HCT116 (cell line): Measurements from ENCODE around the gene CFAP74. TPM values are rescaled to one million over a fixed set of nuclear protein-coding genes. Genes with fewer than 3 reads are reported as not detected.
"Not testable (repeated sequence)": the region's sequence is repeated elsewhere in the genome, so short reads cannot be mapped to it uniquely, and the experiment has no call there.

ENCODE experiments used
- ATAC-seq: fragments of 200-7000 bp; cut with Tn5 transposase; 2 replicates; pipeline ENCODE4 v1.9.1; 2020; ENCODE audit warnings: mild to moderate bottlenecking, moderate library complexity
- BruUV-seq: library from RNA; stranded (reverse); fragments of 400-500 nt; replicated peaks from 2 replicates; lab custom pipeline; 2021; lab: Mats Ljungman, UMichigan
- CTCF ChIA-PET: fragments of 300-600 bp; sonication (Branson Sonifier 250); formaldehyde crosslinking; loops from one replicate; lab custom pipeline; 2021; ENCODE audit warnings: antibody characterized with exemption; lab: Charles Lee
- POLR2A ChIA-PET: fragments of 300-600, 350-600 bp; sonication (Branson Sonifier 250); formaldehyde crosslinking; loops from one replicate; lab custom pipeline; 2021; ENCODE audit warnings: antibody characterized with exemption; lab: Charles Lee
- RAD21 ChIA-PET, 2 experiments: fragments of 300-600 bp; sonication (Branson Sonifier 250); formaldehyde crosslinking; loops; one replicate each; lab custom pipeline; 2023; ENCODE audit warnings: low total read pairs in 2 of 2; ENCODE audit not compliant: uncharacterized antibody in 2 of 2, unreplicated experiment in 2 of 2, low non-redundant PET in 1 of 2; lab: Charles Lee
- DNase-seq: peaks from one replicate; pipeline ENCODE4 v3.0.0-alpha.2; 2010; ENCODE audit warnings: low read depth, low spot score
- H2AFZ ChIP-seq: fragments of 200-600 bp; shearing (Covaris generic), sonication (generic); 2 replicates; pipeline ENCODE4 v1.6.1; 2017; ENCODE audit warnings: low read depth, mixed run types, mixed read lengths, antibody characterized with exemption, low read length; ENCODE audit not compliant: poor library complexity, severe bottlenecking
- H3K27ac ChIP-seq: 2 replicates; pipeline ENCODE4 v1.5.1; 2012; ENCODE audit warnings: low read depth, low read length
- H3K27me3 ChIP-seq: fragments of 200-600 bp; sonication (generic); 2 replicates; pipeline ENCODE4 v1.6.1; 2016; ENCODE audit warnings: mixed run types, low read length, mixed read lengths; ENCODE audit not compliant: insufficient read depth
- H3K36me3 ChIP-seq, 2 experiments: fragments of 200-500 bp in 1 of 2; fragments of 200-600 bp in 1 of 2; sonication (Bioruptor generic) in 1 of 2; sonication (generic) in 1 of 2; 2 replicates each; pipeline versions ENCODE4 v1.5.1 to v1.6.1; 2014 to 2016; ENCODE audit warnings: low read length in 2 of 2, inconsistent platforms in 1 of 2, mixed read lengths in 1 of 2, mixed run types in 1 of 2; ENCODE audit not compliant: insufficient read depth in 2 of 2, control insufficient read depth in 1 of 2
- H3K4me1 ChIP-seq, 2 experiments: fragments of 200-600 bp in 1 of 2; sonication (generic) in 1 of 2; 2 replicates each; pipeline versions ENCODE4 v1.5.1 to v1.6.1; 2012 to 2017; ENCODE audit warnings: low read length in 2 of 2, inconsistent platforms in 1 of 2, mild to moderate bottlenecking in 1 of 2, mixed read lengths in 1 of 2, mixed run types in 1 of 2, moderate library complexity in 1 of 2; ENCODE audit not compliant: insufficient read depth in 2 of 2, control insufficient read depth in 1 of 2
- H3K4me2 ChIP-seq: fragments of 200-600 bp; sonication (generic); 2 replicates; pipeline ENCODE4 v1.6.1; 2017; ENCODE audit warnings: mixed run types, low read length, mixed read lengths
- H3K4me3 ChIP-seq, 2 experiments: fragments of 200-600 bp in 1 of 2; sonication (generic) in 1 of 2; replicated peaks in 1 of 2; 2 replicates each; pipeline ENCODE4 v1.5.1; 2011 to 2016; ENCODE audit warnings: low read length in 2 of 2, control low read depth in 1 of 2, low read depth in 1 of 2, mild to moderate bottlenecking in 1 of 2, mixed read lengths in 1 of 2, mixed run types in 1 of 2
- H3K79me2 ChIP-seq: fragments of 200-600 bp; sonication (generic); 2 replicates; pipeline ENCODE4 v1.6.1; 2017; ENCODE audit warnings: mild to moderate bottlenecking, mixed run types, low read length, moderate library complexity, mixed read lengths; ENCODE audit not compliant: insufficient read depth
- H3K9ac ChIP-seq: fragments of 200-600 bp; sonication (generic); 2 replicates; pipeline ENCODE4 v1.6.1; 2016; ENCODE audit warnings: low read length, mixed read lengths
- H3K9me2 ChIP-seq: fragments of 200-600 bp; sonication (generic), shearing (Covaris generic); 2 replicates; pipeline ENCODE4 v1.6.1; 2017; ENCODE audit warnings: mixed run types, mild to moderate bottlenecking, moderate library complexity; ENCODE audit not compliant: insufficient read depth
- H3K9me3 ChIP-seq, 2 experiments: fragments of 200-500 bp in 1 of 2; fragments of 200-600 bp in 1 of 2; sonication (Bioruptor generic) in 1 of 2; sonication (generic) in 1 of 2; 2 replicates each; pipeline ENCODE4 v1.6.1; 2014 to 2017; ENCODE audit warnings: low read length in 2 of 2, mixed read lengths in 2 of 2, inconsistent platforms in 1 of 2, low read depth in 1 of 2, mild to moderate bottlenecking in 1 of 2, mixed run types in 1 of 2, moderate library complexity in 1 of 2; ENCODE audit not compliant: control insufficient read depth in 1 of 2, insufficient read depth in 1 of 2
- H4K20me1 ChIP-seq: fragments of 200-600 bp; sonication (generic), shearing (Covaris generic); 2 replicates; pipeline ENCODE4 v1.6.1; 2017; ENCODE audit warnings: mixed run types, mild to moderate bottlenecking, moderate library complexity; ENCODE audit not compliant: insufficient read depth
- ATF3 ChIP-seq: IDR thresholded peaks from 2 replicates; pipeline ENCODE4 v1.6.1; 2012
- CTCF ChIP-seq, 3 experiments: fragments of 200-600 bp in 1 of 3; sonication (generic) in 1 of 3; IDR thresholded peaks in 2 of 3; conservative IDR thresholded peaks in 1 of 3; 2 replicates each; pipeline ENCODE4 v1.5.1; 2012 to 2017; ENCODE audit warnings: low read depth in 2 of 3, low read length in 2 of 3, antibody characterized with exemption in 1 of 3, borderline replicate concordance in 1 of 3, control low read depth in 1 of 3, mild to moderate bottlenecking in 1 of 3, mixed read lengths in 1 of 3, mixed run types in 1 of 3, moderate library complexity in 1 of 3; ENCODE audit not compliant: insufficient read depth in 1 of 3
- EGR1 ChIP-seq: IDR thresholded peaks from 2 replicates; pipeline ENCODE4 v1.6.1; 2012; ENCODE audit warnings: low read depth
- ELF1 ChIP-seq: IDR thresholded peaks from 2 replicates; pipeline ENCODE4 v1.6.1; 2012; ENCODE audit warnings: low read depth, borderline replicate concordance
- EZH2 ChIP-seq: fragments of 200-600 bp; sonication (generic); IDR thresholded peaks from 2 replicates; pipeline ENCODE4 v1.6.1; 2017; ENCODE audit warnings: antibody characterized with exemption, mixed run types
- FOSL1 ChIP-seq: IDR thresholded peaks from 2 replicates; pipeline ENCODE4 v1.6.1; 2012; ENCODE audit warnings: low read depth
- JUND ChIP-seq: IDR thresholded peaks from 2 replicates; pipeline ENCODE4 v1.6.1; 2012
- REST ChIP-seq: IDR thresholded peaks from 2 replicates; pipeline ENCODE4 v1.6.1; 2012; ENCODE audit warnings: low read depth
- SIN3A ChIP-seq: IDR thresholded peaks from 2 replicates; pipeline ENCODE4 v1.6.1; 2012; ENCODE audit warnings: low read depth
- SP1 ChIP-seq: IDR thresholded peaks from 2 replicates; pipeline ENCODE4 v1.6.1; 2012; ENCODE audit warnings: low read depth
- SRF ChIP-seq: IDR thresholded peaks from 2 replicates; pipeline ENCODE4 v1.6.1; 2012; ENCODE audit warnings: low read depth
- TCF7L2 ChIP-seq: IDR thresholded peaks from 2 replicates; pipeline ENCODE4 v1.7.0; 2011; ENCODE audit warnings: borderline replicate concordance, inconsistent platforms; ENCODE audit not compliant: insufficient read depth, insufficient read length; ENCODE audit errors: extremely low read depth
- YY1 ChIP-seq: IDR thresholded peaks from 2 replicates; pipeline ENCODE4 v1.6.1; 2011; ENCODE audit warnings: low read length, low read depth, moderate library complexity, mild to moderate bottlenecking; ENCODE audit not compliant: insufficient replicate concordance; ENCODE audit errors: extremely low read depth
- ZFX ChIP-seq: fragments of 450-650 bp; IDR thresholded peaks from 2 replicates; pipeline ENCODE4 v1.6.1; 2017
- intact Hi-C: fragments of 100-400 bp; cut with micrococcal nuclease; formaldehyde crosslinking; loops from 2 replicates; pipeline ENCODE4 v1.10.0; 2022
- total RNA-seq: library from RNA; stranded (reverse); gene quantifications from one replicate; pipeline ENCODE4 v1.2.1, GENCODE V29; 2021; ENCODE audit not compliant: unreplicated experiment

The CFAP74 gene
- total RNA-seq, 1 experiment from 2014 or later: 4.9 TPM

GRCh38 chr1:1979482-1980165, 24.0 kb downstream of the CFAP74 start:
- intact Hi-C loops: no loop called here
- no peaks in the 10 kb centered on the region for H3K79me2 ChIP-seq
- no peak for TF ChIP-seq FOSL1
- no peak for TF ChIP-seq YY1
- no peak for TF ChIP-seq ZFX
- no peak for TF ChIP-seq CTCF (IDR thresholded peaks at IDR 0.05 in 2 of 3, conservative IDR thresholded peaks at IDR 0.05 in 1 of 3; ENCODE audit: borderline replicate concordance in 1 of 3, insufficient read depth in 1 of 3, low read depth in 2 of 3, low read length in 2 of 3)
- no peak for TF ChIP-seq EZH2
- TF ChIP-seq SIN3A: no peak
- no peak for TF ChIP-seq ATF3
- no peak for TF ChIP-seq REST
- TF ChIP-seq SRF: no peak
- no peak for TF ChIP-seq EGR1
- no peak for TF ChIP-seq JUND
- no peak for TF ChIP-seq TCF7L2
- no peak for TF ChIP-seq SP1
- TF ChIP-seq ELF1: no peak
- TF ChIP-seq, all 23 proteins: peak for 0
- Histone ChIP-seq H3K4me1 (peaks cover 4 to 24% of the 10 kb centered on the region in 2 experiments; a peak in 3 of 4 replicates), H4K20me1 (no peaks in the 10 kb centered on the region), H3K9me2 (no peaks in the 10 kb centered on the region), H3K4me3 (no peak overlapping the region), H3K36me3 (no peaks in the 10 kb centered on the region), H3K9ac (no peak overlapping the region), H3K27ac (no peak overlapping the region), H3K27me3 (no peaks in the 10 kb centered on the region), H3K4me2 (no peak overlapping the region), H3K9me3 (no peaks in the 10 kb centered on the region), H2AFZ (no peak overlapping the region)
- ATAC-seq: no peak
- POLR2A ChIA-PET: no interaction called here
- CTCF ChIA-PET: no interaction called here
- BruUV-seq: no TSS peak
- no peak for DNase-seq
- RAD21 ChIA-PET: no interaction called here

- H3K4me1 ChIP-seq: peaks cover 4 to 31% of the 10 kb centered on the region in 2 experiments; a peak in 3 of 4 replicates
- CTCF ChIA-PET, intact Hi-C loops, H4K20me1 ChIP-seq, H3K27ac ChIP-seq, H3K9ac ChIP-seq, H2AFZ ChIP-seq, H3K9me2 ChIP-seq, POLR2A ChIA-PET, H3K79me2 ChIP-seq, H3K4me3 ChIP-seq, ATAC-seq, DNase-seq, H3K27me3 ChIP-seq, BruUV-seq, H3K9me3 ChIP-seq, H3K4me2 ChIP-seq, H3K36me3 ChIP-seq: not testable (repeated sequence)
- RAD21 ChIA-PET: interaction anchor here in 1 of 2 experiments (0.6 kb wide), 1 partner anchor 31 kb away, joined by 3 read pairs; no protein-coding TSS in a partner anchor
Measured at GRCh38 chr1:1978690-1979481, 24.7 kb downstream of the CFAP74 start.
